ENCODE results near the gene ANKRD39.

ANKRD39 gene

GRCh38 chr2:96861074-96861473 lies 3.3 kb upstream of the ANKRD39 start:
- Mint-ChIP-seq H3K4me1 (peaks cover 41% of the 10 kb centered on the region), H3K27me3 (ENCODE audit: low read depth, poor library complexity) (peaks cover 2% of the 10 kb centered on the region), H3K36me3 (ENCODE audit: low read depth) (peaks cover 29% of the 10 kb centered on the region), H3K9me3 (no peaks in the 10 kb centered on the region), H3K27ac (no peak overlapping the region), H3K4me3 (no peak overlapping the region)
- TF ChIP-seq CTCF (IDR thresholded peaks at IDR 0.05) = no peak
- no peak for DNase-seq

GRCh38 chr2:96860065-96861029 lies 2.5 kb upstream of the ANKRD39 start:
- no peak for DNase-seq
- Mint-ChIP-seq H3K27me3 (ENCODE audit: low read depth, poor library complexity) (peaks cover 2% of the 10 kb centered on the region), H3K4me1 (peaks cover 36% of the 10 kb centered on the region), H3K36me3 (ENCODE audit: low read depth) (peaks cover 23% of the 10 kb centered on the region), H3K4me3 (no peak overlapping the region), H3K9me3 (no peaks in the 10 kb centered on the region), H3K27ac (peak overlapping the region; percentile 92)
- no peak for TF ChIP-seq CTCF (IDR thresholded peaks at IDR 0.05)

- H3K4me3 Mint-ChIP-seq = peak overlapping the region; percentile 79
- peak overlapping the region; percentile 92 for H3K27ac Mint-ChIP-seq
These were observed 1.9 kb upstream of the ANKRD39 start for GRCh38 chr2:96859681-96860064.

GRCh38 chr2:96859099-96859649 lies 1.4 kb upstream of the ANKRD39 start:
- Mint-ChIP-seq H3K4me1 (peaks cover 48% of the 10 kb centered on the region), H3K4me3 (peak overlapping the region; percentile 79), H3K36me3 (ENCODE audit: low read depth) (peaks cover 30% of the 10 kb centered on the region), H3K27ac (peak overlapping the region; percentile 71), H3K9me3 (no peaks in the 10 kb centered on the region), H3K27me3 (ENCODE audit: low read depth, poor library complexity) (peaks cover 2% of the 10 kb centered on the region)
- TF ChIP-seq CTCF (IDR thresholded peaks at IDR 0.05) = no peak
- no peak for DNase-seq

More at GRCh38 chr2:96859681-96860064, 1.9 kb upstream of the ANKRD39 start:
- Mint-ChIP-seq H3K4me1 (peaks cover 43% of the 10 kb centered on the region), H3K27me3 (ENCODE audit: low read depth, poor library complexity) (peaks cover 2% of the 10 kb centered on the region), H3K36me3 (ENCODE audit: low read depth) (peaks cover 29% of the 10 kb centered on the region), H3K9me3 (no peaks in the 10 kb centered on the region)
- TF ChIP-seq CTCF (IDR thresholded peaks at IDR 0.05) = no peak
- DNase-seq = no peak

- no peak for TF ChIP-seq CTCF (IDR thresholded peaks at IDR 0.05)
- H3K9me3 Mint-ChIP-seq = no peaks in the 10 kb centered on the region
- peaks cover 33% of the 10 kb centered on the region for H3K36me3 Mint-ChIP-seq (ENCODE audit: low read depth)
- peaks cover 43% of the 10 kb centered on the region for H3K4me1 Mint-ChIP-seq
- no peak overlapping the region for H3K27ac Mint-ChIP-seq
- no peak for DNase-seq
- peak overlapping the region; percentile 81 for H3K4me3 Mint-ChIP-seq
- H3K27me3 Mint-ChIP-seq (ENCODE audit: low read depth, poor library complexity) = peaks cover 2% of the 10 kb centered on the region
These were observed 795 bp downstream of the ANKRD39 start for GRCh38 chr2:96856776-96857666.

Data from nephron progenitor cell (in vitro differentiated cells).